Measurements from ENCODE around the gene EML6.

EML6 gene

DNA sequence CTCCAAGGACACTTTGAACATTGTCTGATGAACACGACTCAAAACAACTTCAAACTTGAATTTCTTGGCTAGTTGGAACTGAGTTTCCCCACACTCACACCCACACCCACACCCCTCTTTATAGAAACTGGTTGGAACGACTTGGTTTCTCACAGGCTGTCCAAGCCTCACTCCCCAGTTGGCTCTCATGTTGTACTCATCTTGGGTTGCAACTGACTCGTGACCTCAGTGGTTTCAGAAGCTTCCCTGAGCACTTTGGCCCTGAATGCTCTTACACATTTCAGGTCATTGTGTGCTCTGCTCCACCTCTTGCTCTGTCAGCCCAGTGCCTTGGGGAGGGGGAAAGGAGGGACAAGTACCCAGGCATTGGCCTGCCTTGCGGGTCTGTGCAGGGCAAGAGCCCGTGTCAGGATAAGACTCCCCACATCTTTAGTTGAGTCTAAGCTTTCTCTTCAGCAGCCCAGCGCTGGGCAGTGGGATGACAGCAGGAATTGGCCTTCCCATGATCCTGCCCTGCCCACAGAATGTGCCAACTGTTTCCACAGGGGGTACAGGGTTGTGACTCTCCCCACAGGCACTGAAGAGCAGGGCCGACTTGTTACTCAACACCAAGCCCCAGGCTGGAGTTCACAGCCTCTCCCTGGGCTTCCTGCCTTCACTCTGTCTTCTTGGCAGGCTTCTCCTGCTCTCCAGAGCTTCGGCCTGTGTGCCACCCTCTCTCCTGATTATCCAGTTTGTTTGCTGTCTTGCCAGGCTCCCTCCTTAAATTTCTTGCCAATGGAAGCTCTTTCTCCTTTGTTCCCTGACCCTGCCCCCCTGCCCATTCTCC lies 222.1 kb downstream of the EML6 start:
- DNase-seq (ENCODE audit: low read depth in 2 of 2), result no peak

DNA sequence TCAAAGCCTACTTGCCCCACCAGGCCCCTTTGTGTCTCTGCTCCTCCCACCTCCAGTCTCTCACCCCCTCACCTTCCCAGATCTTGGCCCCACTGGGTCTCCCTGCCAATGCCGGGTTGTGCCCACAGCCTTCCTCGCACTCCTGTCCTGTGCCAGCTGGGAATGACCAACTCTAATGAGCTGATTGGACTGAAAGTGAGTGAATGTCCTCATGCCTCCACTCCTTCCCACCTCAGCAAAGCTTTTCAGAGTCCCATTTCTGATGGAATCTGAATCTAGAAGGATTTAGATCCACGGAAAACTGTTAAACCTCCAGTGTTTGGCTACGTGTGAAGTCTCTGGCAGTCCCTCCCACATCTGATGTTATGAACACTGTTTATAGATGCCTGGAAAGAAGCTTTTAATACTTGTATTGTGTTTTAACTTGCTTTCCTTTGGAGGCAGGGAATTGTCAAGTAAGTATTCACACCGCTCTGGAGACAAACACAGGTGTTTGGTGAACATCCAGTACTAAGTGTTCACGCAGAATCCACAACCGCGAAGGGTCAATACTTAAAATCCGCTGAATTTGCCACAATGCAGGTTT lies 222.9 kb downstream of the EML6 start:
- DNase-seq (ENCODE audit: low read depth in 2 of 2), result no peak

DNA sequence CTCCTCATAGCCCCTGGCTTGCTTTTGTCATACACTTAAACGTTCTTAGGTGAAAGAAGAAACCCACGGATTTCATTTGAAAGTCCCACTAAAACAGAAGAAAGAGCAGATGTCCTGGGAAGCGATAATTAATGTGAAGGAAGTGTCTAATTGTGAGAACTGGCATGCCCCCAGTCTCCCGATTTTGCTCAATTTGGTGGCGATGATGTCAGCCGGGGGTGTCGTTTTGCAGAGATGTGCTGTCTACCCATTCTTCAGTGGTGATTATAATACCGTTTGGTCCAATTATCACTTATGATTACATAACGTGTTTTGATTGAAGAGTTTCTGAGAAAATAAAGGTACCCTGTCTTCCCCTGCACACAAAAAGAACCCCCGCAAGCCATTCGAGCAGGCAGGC lies 223.7 kb downstream of the EML6 start:
- DNase-seq (ENCODE audit: low read depth in 2 of 2), result no peak

DNA sequence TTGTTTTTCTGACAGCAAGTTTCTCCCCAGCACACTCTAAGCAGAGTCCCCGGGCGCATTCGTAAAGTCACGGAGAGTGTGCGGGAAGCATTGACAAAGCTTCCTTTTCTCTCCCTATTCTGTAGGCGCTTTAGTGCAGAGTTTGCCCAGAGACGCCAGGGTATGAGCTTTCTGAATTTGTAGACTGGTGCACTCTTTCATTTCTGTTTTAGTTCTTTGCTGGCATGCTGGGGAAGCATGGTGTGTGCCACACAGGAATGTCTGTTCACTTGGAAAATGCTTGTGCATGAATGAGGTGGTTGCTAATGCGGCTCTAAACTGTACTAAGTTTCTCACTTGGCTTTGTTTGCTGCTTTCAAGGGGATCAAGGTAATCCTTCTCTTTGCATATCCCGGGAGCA lies 224.2 kb downstream of the EML6 start:
- no peak for DNase-seq (ENCODE audit: low read depth in 2 of 2)

DNA sequence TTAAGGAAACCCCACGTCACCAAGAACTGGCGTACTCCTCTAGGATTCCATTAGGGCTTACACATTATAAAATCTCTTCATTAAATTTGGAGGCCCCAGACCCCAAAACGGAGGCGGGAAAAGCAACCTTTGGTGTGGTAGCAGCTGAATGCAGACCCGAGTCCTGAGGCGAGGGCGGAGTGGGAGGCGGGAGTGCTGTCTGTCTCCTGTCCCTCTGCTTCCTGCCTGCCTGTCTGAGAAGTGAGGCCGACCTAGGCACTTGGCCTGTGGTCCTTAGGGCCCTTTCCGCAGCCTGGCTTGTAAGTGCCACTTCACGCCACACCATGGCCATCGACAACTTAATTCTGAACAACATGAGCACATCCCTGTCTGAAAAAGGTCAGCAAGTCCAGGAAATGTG lies 224.7 kb downstream of the EML6 start:
- no peak for DNase-seq (ENCODE audit: low read depth in 2 of 2)

DNA sequence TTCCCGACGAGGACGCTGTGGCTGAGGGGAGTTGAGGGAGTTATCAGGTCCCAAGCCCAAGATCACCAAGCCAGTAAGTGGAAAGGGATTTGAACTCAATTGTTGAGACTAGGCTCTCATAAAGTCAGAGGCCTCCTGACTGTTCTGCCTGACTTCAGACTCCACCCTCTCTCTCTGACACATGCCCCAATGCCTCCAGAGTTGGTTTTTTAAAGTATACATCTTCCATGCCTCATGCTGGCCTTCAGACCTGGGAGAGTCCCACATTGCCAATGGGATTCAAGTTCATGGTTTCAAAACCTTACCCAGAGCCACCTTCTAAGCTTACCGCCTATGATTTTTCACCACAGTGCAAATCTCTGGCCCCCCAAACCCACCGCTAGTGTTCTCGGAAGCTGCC lies 226.0 kb downstream of the EML6 start:
- DNase-seq (ENCODE audit: low read depth in 2 of 2), result no peak

DNA sequence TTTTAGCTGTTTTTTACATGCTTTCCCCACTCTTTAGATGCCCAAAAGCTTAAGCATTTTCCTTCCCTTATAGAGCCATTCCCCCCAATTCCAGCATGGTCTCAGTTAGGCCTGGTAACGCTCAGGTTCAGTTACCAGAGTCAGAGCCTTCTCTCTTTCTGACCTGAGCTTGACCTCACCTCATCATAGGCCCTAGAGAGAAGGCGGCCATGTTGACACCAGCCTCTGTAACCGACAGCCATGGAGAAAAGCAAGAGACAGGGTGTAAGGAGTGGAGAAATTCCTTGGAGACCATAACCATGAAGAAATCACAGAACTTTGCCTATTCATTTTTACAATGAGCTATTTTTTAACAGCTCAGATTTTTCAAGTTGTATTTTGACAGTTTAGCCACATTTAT lies 227.3 kb downstream of the EML6 start:
- no peak for DNase-seq (ENCODE audit: low read depth in 2 of 2)

DNA sequence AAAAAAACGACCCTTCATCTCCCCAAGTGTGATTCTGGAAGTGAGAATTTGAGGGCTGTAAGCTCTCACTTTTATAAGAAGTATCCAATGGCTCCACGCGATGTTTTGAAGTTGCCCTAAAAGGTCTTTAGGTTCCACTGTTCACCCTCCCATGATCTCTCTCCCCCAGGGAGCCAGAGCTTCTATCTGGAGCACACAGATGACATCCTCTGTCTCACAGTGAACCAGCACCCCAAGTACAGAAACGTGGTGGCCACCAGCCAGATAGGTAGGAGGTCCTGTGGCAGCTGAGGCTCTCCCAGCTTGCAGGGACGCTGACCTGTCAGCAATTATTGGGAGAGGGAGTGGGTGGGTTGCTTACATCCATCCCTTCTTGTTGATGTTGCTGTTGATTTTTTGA lies 229.0 kb downstream of the EML6 start:
- no peak for DNase-seq (ENCODE audit: low read depth in 2 of 2)

DNA sequence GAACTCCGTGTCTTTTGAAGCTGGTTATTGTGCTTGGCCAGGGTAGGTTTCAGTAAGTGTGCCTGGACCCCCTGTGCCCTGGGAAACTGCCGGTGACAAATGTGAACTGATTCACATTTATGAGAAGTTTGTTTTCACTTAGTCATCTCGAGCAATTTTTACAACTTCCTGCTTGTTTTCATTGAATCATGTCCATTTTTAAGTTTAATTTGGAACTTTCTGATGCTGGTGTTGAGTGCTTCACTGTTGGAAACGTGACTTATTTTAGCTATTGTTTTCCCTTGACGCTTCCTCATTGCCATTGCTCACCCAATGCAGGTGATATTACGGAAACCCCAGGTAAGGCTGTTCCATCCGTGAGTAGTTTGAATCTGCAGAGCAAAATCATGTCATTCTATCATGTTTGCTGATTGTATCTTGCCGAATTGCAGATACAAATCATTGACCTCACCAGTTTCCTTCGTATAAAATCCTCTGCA lies 229.6 kb downstream of the EML6 start:
- DNase-seq (ENCODE audit: low read depth in 2 of 2), result no peak

DNA sequence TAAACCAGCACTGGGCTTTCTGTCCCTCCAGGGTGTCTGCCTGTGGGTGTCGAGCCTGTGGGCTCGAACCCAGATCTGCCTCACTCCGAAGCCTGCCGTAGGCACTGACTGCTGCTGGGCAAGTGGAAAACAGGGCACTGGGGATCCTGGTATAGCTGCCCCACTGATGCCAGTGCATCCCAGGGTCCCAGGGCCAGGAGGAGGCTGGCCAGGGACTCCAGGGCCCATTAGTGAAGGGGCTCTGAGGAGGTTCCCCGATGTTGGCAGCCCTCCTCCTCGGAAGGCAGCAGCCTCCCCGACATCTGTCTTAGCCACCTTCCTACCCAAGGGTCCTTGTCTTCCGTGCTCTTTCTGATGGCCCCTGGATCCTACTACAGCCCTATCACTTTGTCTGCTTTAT lies 230.7 kb downstream of the EML6 start:
- DNase-seq (ENCODE audit: low read depth in 2 of 2), result no peak

DNA sequence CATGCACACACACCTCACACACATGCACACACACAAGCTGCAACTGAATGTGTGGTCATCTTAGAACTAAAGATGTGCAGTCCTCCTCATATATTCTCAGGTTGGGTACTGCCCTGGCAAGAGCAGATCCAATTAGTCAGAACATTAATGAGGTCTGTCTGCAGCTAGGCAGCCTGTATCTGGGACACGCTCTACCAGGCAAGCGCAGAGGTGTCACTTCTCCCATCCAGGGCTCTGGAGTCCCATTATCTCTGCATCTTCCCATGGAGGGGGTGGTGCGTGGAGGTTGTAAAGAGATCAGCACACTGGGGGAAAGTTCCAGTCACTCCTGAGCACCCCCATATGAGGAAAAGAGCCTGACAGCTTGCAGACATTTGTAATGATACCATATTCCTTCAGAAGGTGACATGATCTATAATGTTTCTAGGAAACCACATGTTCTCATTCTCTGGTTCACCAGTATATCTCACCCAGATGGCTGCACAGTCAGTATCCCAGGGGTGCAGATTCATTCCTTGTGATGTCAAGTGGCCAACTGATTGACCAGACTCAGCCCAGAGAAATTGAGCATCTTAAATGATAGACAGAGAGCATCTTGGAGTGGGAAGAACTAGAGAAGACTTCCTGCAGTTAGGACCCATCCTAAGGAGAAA lies 231.4 kb downstream of the EML6 start:
- DNase-seq (ENCODE audit: low read depth in 2 of 2), result no peak

DNA sequence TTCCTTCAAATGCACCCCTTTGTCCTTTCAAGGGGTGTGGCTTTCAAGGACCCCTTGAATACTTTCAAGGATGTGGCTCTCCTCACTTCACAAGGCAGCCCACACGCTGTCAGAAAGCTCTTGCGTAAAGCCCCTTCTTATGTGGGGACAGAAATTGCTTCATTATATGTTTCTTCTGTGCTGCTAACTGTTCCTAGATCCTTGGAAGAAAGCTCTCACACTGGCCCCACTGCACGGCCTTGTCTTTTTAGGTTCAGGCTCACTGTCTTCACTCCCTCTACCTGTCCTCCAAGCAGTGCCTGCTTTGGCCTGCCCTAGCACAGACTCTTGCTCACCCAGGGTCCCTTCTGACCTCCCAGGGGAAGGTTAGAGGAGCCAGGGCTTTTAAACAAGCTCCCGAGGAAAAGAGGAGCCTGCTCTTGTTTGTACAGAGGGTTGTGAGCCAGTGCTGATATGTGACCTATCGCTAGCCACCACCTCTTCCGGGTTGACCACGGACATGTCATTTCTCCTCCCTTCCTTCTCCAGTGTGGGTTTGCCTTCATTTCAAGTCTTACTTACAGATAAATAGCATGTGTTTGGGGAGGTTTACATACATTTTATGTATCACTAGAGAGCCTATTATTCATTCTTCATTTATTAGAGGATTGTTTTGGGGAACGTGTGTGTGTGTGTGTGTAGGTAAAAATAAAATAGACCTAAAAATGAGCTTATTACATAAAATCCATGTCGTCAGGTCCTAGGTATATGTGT lies 232.1 kb downstream of the EML6 start:
- no peak for DNase-seq (ENCODE audit: low read depth in 2 of 2)

DNA sequence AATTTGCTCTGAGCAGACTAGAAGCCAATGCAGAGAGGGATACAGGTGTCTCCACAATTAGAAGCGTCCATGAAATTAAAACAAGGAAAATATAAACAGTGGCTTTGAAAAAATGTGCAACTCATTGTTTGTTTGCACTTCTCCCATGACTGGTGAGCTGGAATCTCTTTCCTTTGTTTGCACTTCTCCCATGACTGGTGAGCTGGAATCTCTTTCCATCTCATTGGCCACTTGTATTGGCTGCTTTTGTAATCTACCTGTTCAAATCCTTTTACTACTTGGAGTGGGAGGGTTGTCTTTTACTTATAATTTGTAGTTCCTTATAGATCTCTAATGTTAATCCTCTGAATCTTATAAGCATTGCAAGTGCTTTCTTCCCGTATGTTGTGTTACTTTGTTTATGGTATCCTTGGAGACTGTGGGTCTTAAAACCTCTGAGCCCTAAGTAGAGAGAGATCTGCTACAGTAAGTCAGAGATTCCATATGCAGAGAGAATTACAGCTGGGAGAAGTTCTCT lies 232.7 kb downstream of the EML6 start:
- DNase-seq (ENCODE audit: low read depth in 2 of 2), result no peak

DNA sequence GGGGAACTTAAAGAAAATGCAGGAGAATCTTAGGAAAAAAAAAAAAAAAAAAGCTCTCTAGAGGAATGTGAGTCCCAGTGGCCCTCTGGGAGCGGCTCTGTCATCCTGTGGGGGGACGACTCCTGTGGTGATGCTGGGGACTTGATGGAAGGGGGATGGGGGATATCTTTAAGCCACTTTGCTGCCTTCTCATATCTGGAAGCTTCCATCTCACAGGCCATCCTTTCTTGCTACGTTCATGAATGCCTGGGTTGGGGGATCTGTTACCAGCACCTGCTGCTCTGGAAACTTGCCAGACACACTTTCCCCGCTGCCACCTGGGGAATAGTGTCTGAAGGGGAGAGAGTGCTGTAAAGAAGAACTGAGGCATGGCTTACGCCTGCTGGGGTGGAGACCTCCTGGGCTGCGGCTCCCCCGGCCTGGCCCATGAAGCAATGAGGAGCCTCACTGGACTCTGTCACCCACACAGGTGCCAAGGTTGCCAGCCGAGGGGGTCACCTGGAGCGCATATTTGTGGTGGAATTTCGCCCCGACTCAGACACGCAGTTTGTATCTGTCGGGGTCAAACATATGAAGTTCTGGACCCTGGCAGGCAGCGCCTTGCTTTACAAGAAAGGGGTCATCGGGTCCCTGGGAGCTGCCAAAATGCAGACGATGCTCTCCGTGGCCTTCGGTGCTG lies 234.0 kb downstream of the EML6 start:
- DNase-seq (ENCODE audit: low read depth in 2 of 2), result no peak

DNA sequence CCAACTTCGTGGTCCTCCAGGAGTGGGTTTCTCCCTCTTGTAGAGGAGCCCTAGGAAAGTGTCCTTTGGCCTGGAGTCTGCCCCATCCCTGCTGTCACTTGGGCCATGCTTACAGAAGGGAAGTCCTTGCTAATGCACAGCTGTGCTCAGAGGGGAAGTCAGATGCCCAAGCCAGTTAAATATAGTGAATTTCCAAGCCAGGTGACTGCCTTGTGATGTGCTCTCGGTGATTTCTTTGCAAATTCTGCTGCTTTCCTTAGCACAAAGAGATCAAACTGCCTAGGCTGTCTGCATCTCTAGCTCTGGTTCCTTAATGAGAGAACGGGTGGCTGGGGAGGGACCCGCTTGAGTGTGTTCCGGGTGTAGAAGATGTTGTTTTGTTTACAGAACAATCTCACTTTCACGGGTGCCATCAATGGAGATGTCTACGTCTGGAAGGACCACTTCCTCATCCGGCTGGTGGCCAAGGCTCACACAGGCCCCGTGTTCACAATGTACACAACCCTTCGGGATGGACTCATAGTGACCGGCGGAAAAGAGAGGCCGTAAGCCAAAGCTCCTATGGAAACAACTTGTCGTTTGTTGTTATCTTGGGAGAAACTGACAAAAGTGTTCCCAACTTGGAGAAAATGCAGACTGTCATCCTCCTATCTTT lies 235.4 kb downstream of the EML6 start:
- DNase-seq (ENCODE audit: low read depth in 2 of 2), result no peak

DNA sequence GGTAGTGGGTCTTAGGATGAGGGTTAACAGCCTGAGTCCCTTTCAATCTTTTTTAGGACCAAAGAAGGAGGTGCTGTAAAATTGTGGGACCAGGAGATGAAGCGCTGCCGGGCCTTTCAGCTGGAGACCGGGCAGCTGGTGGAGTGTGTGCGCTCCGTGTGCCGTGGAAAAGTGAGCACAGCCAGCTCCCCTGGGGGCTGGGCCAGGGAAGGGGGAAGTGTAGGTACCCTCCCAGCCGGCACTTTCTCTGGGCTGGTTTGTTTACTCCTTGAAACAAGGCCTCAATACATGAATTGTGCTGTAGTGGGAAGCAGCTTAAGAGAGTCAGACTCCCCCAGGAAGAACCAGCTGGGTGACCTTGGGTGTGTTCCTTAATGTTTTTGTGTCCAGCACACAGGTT lies 236.7 kb downstream of the EML6 start:
- DNase-seq (ENCODE audit: low read depth in 2 of 2), result no peak

DNA sequence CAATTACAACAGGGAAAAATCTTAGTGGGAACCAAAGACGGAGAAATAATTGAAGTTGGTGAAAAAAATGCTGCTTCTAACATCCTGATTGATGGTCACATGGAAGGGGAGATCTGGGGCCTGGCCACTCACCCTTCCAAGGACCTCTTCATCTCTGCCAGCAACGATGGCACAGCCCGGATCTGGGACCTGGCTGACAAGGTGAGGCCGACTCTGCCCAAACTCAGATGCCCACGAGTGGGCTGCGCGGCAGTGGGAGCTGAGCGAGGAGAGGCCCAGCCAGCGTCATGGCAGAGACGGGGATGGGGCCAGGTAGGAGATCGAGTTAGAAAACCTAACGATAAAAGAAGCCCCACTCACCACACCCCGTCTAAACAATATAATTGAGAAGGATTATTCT lies 239.0 kb downstream of the EML6 start:
- no peak for DNase-seq (ENCODE audit: low read depth in 2 of 2)

DNA sequence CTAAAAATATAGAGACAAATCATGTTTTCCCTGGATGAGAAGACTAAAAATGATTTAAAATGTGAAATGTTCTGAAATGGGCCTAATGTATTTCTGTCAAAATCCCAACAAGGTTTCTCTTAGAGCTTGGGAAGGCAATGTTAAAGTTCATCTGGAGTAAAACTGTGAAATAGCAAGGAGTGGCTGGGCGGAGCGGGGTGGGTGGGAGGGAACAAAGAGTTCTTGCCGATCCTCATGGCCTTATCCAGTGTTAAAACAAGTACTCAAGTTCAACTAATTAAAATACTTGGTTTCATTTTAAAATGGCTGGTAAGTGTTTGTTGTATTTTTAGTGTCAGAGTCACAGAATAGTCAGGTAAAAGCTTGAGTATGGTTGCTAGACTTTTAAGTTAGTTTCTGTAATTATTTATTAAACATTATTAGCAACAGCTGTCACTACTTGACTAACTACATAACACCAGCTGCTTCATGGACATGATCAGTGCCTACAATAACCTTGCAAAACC lies 239.5 kb downstream of the EML6 start:
- DNase-seq (ENCODE audit: low read depth in 2 of 2), result no peak

DNA sequence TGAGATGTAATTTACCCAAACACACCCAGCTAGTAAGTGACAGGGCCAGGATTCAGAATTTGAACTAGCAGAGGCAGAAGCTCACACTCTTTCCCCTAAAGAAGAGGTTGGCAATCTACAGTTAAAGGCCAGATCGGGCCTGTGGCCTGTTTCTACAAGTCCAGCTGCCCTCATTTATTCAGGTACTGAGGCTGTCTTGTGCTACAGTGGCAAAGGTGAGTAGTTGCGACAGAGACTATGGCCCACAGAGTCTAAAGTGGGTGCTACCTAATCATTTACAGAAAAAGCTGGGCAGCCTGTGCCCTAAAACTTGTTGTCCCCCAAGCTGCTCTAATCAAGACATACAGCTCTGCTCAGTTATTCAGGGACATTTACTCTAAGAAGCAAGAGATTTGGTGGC lies 240.0 kb downstream of the EML6 start:
- DNase-seq (ENCODE audit: low read depth in 2 of 2), result no peak

DNA sequence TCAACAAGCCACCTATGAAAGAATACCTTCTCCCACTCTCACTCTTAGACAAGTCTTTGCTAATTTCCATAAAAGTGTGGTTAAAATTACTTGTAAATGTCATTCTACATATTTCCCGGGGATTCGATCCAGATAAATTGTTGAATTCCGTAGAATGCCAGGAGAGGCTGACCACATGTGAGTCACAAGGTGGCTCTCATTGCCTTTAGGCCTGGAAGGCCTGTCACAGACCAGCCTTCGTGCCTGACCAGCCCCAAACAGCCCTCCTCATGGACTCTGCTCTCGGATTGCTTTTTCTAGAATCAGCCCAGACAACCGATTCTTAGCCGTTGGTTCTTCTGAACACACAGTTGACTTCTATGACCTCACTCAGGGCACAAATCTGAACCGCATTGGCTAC lies 240.8 kb downstream of the EML6 start:
- DNase-seq (ENCODE audit: low read depth in 2 of 2), result no peak

DNA sequence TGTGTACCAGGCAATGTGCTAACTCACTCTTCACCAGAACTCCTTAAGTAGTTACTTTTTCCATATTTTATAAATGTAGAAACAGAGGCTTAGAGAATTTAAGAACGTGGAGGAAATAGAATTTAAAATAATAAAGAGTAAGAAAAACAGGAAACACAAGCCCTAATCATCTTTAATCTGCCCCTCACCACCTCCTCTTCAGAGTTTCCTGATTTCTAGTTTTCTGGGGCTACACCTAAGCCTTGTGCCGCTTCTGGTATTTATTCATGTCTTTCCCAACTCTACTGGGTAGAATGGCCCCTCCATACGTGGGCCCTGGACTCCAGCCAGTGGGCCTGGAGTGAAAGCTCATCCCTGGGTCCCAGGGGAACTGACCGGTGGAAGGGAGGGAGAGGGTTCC lies 241.4 kb downstream of the EML6 start:
- no peak for DNase-seq (ENCODE audit: low read depth in 2 of 2)

All from fibroblast of skin of left quadriceps (primary cell).